Left cardiac atrium (tissue), 4 donors: Measurements from ENCODE around the gene CISD3. TPM values are rescaled to one million over a fixed set of nuclear protein-coding genes. Genes with fewer than 3 reads are reported as not detected.
A peak's percentile ranks its signal among the peaks of the same experiment; 100 is the strongest.

Source experiments
- ATAC-seq, 2 donors: fragments of 200-7000 bp; cut with Tn5 transposase; one replicate each; pipeline ENCODE4 v1.9.1; 2020; ENCODE audit warnings: mild to moderate bottlenecking in 2 of 2, moderate library complexity in 2 of 2
- DNase-seq: peaks from one replicate; pipeline ENCODE4 v3.0.0-alpha.2; 2020
- intact Hi-C, 2 donors: fragments of 100-400 bp; cut with DNase I; formaldehyde crosslinking; loops; one replicate each; pipeline versions ENCODE4 v1.14.1 to v1.15.1; 2022 to 2023
- total RNA-seq, 2 donors: library from RNA; stranded (reverse); fragmentation: NEBNext Ultra II Directional; extraction: Animal tissue kit (Norgen Biotek cat#: 25700); gene quantifications; one replicate each; pipeline ENCODE4 v1.2.1, GENCODE V29; 2021
- donor health status: DM: no; HTN: yes; CAD: no.
- donor health status: DM: no; HTN: yes; CAD: no; lungs with severe emphysema.
- donor health status: DM: yes; HTN: yes; CAD: no.
- donor health status: Dilated cardiomyopathy.

Gene CISD3
- total RNA-seq, 2 donors from 2014 or later = 51.1 to 66.2 TPM

GRCh38 chr17:38705803-38706504 is 24.2 kb upstream of the CISD3 start:
- ATAC-seq (no peak), DNase-seq (peak; percentile 72)
- intact Hi-C loops = no loop called here

- no peak for ATAC-seq
- peak; percentile 51 for DNase-seq
- intact Hi-C loops = no loop called here
Measured at GRCh38 chr17:38706505-38707216, 23.5 kb upstream of the CISD3 start.

GRCh38 chr17:38707678-38708351 is 22.3 kb upstream of the CISD3 start:
- DNase-seq (no peak), ATAC-seq (no peak)
- intact Hi-C loops = no loop called here

- intact Hi-C loops = no loop called here
- DNase-seq (no peak), ATAC-seq (no peak)
Measured at GRCh38 chr17:38709104-38709820, 20.9 kb upstream of the CISD3 start.

GRCh38 chr17:38709864-38710603 is 20.1 kb upstream of the CISD3 start:
- ATAC-seq (no peak), DNase-seq (no peak)
- intact Hi-C loops = no loop called here

- intact Hi-C loops = no loop called here
- ATAC-seq = no peak
- no peak for DNase-seq
Measured at GRCh38 chr17:38710604-38710962, 19.6 kb upstream of the CISD3 start.

GRCh38 chr17:38710985-38711384 is 19.2 kb upstream of the CISD3 start:
- ATAC-seq = no peak
- intact Hi-C loops = no loop called here
- no peak for DNase-seq

GRCh38 chr17:38711792-38712571 is 18.2 kb upstream of the CISD3 start:
- intact Hi-C loops = no loop called here
- ATAC-seq (peak; percentile 39 to 49), DNase-seq (peak; percentile 58)

GRCh38 chr17:38712593-38712992 is 17.5 kb upstream of the CISD3 start:
- intact Hi-C loops = no loop called here
- DNase-seq = no peak
- no peak for ATAC-seq

GRCh38 chr17:38713456-38714075 is 16.6 kb upstream of the CISD3 start:
- intact Hi-C loops = no loop called here
- DNase-seq (no peak), ATAC-seq (no peak)

GRCh38 chr17:38715216-38715943 is 14.8 kb upstream of the CISD3 start:
- ATAC-seq = no peak
- intact Hi-C loops = no loop called here
- DNase-seq = no peak

- no peak for DNase-seq
- intact Hi-C loops = no loop called here
- ATAC-seq = no peak
Measured at GRCh38 chr17:38716368-38717005, 13.7 kb upstream of the CISD3 start.

GRCh38 chr17:38717139-38717745 is 12.9 kb upstream of the CISD3 start:
- no peak for ATAC-seq
- intact Hi-C loops = no loop called here
- DNase-seq = no peak

- ATAC-seq = no peak
- no peak for DNase-seq
- intact Hi-C loops = no loop called here
Measured at GRCh38 chr17:38719289-38719942, 10.7 kb upstream of the CISD3 start.

- DNase-seq (no peak), ATAC-seq (no peak)
- intact Hi-C loops = no loop called here
Measured at GRCh38 chr17:38719943-38720641, 10.0 kb upstream of the CISD3 start.
